GM18508 (cell line): Measurements from ENCODE around the gene VWC2L.

Experiments
- ATAC-seq: cut with Tn5 transposase; IDR thresholded peaks from one replicate; pipeline ENCODE4 v1.9.1; 2021; ENCODE audit warnings: moderate number of reproducible peaks; ENCODE audit not compliant: insufficient read depth, unreplicated experiment

VWC2L gene

GRCh38 chr2:214410918-214411554 is at the start of gene VWC2L:
TSS of gene VWC2L (plus strand) at chr2:214411054. CDS start at chr2:214414194, 3,140 bp downstream.
- no peak for ATAC-seq

- no peak for ATAC-seq
Measured at GRCh38 chr2:214361116-214361515, 49.7 kb upstream of the VWC2L start.

- no peak for ATAC-seq
Measured at GRCh38 chr2:214365549-214365948, 45.3 kb upstream of the VWC2L start.

GRCh38 chr2:214367171-214367570 is 43.7 kb upstream of the VWC2L start:
- no peak for ATAC-seq

- no peak for ATAC-seq
Measured at GRCh38 chr2:214376618-214377285, 34.1 kb upstream of the VWC2L start.

- ATAC-seq, result no peak
Measured at GRCh38 chr2:214377286-214377624, 33.6 kb upstream of the VWC2L start.

GRCh38 chr2:214378455-214379103 is 32.3 kb upstream of the VWC2L start:
- no peak for ATAC-seq

- ATAC-seq, result no peak
Measured at GRCh38 chr2:214379227-214379626, 31.6 kb upstream of the VWC2L start.

GRCh38 chr2:214380681-214381080 is 30.2 kb upstream of the VWC2L start:
- no peak for ATAC-seq

- no peak for ATAC-seq
Measured at GRCh38 chr2:214382229-214382628, 28.6 kb upstream of the VWC2L start.

- no peak for ATAC-seq
Measured at GRCh38 chr2:214386720-214387119, 24.1 kb upstream of the VWC2L start.

GRCh38 chr2:214389334-214389733 is 21.5 kb upstream of the VWC2L start:
- no peak for ATAC-seq

GRCh38 chr2:214393796-214394195 is 17.1 kb upstream of the VWC2L start:
- no peak for ATAC-seq

- no peak for ATAC-seq
Measured at GRCh38 chr2:214395040-214395439, 15.8 kb upstream of the VWC2L start.

GRCh38 chr2:214401580-214401979 is 9.3 kb upstream of the VWC2L start:
- no peak for ATAC-seq

- ATAC-seq, result no peak
Measured at GRCh38 chr2:214410128-214410775, 602 bp upstream of the VWC2L start.

GRCh38 chr2:214412679-214413078 is 1.8 kb downstream of the VWC2L start:
- no peak for ATAC-seq

- no peak for ATAC-seq
Measured at GRCh38 chr2:214436470-214436869, 25.6 kb downstream of the VWC2L start.

GRCh38 chr2:214450118-214450894 is 39.5 kb downstream of the VWC2L start:
- no peak for ATAC-seq

GRCh38 chr2:214451516-214452275 is 40.8 kb downstream of the VWC2L start:
- no peak for ATAC-seq
